ENCODE results near the gene DENND6B.

DNA sequence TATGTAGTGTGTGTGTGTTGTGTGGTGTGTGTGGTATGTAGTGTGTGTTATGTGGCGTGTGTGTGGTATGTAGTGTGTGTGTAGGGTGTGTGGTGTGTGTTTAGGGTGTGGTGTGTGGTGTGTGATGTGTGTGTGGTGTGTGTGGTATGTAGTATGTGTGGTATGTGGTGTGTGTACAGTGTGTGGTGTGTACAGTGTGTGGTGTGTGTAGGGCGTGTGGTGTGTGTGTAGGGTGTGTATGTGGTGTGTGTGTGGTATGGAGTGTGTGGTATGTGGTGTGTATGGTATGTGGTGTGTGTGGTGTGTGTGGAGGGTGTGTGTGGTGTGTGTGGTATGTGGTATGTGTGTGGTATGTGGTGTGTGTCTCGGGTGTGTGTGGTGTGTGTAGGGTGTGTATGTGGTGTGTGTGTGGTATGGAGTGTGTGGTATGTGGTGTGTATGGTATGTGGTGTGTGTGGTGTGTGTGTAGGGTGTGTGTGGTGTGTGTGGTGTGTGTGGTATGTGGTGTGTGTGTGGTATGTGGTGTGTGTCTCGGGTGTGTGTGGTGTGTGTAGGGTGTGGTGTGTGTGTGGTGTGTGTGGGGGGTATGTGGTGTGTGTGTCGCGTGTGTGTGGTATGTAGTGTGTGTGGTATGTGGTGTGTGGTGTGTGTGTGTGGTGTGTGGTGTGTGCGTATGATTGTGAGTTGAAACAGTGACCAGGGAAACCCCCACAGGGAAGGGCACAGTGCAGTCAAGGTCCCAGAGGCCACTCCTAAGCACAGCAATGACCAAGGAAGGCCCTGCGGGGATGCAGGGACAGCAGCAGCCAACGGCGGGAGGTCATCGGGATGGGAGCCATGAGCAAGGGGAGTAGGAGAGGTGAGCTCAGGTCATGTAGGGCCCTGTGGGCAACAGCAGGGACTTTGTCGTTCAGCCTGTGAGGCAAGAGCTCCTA, 13.4 kb upstream of the DENND6B start:
- TF ChIP-seq POLR2A (IDR thresholded peaks at IDR 0.05), result no peak
- TF ChIP-seq, protein P1, sequence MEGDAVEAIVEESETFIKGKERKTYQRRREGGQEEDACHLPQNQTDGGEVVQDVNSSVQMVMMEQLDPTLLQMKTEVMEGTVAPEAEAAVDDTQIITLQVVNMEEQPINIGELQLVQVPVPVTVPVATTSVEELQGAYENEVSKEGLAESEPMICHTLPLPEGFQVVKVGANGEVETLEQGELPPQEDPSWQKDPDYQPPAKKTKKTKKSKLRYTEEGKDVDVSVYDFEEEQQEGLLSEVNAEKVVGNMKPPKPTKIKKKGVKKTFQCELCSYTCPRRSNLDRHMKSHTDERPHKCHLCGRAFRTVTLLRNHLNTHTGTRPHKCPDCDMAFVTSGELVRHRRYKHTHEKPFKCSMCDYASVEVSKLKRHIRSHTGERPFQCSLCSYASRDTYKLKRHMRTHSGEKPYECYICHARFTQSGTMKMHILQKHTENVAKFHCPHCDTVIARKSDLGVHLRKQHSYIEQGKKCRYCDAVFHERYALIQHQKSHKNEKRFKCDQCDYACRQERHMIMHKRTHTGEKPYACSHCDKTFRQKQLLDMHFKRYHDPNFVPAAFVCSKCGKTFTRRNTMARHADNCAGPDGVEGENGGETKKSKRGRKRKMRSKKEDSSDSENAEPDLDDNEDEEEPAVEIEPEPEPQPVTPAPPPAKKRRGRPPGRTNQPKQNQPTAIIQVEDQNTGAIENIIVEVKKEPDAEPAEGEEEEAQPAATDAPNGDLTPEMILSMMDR (IDR thresholded peaks at IDR 0.05), result no peak
